ENCODE measurements around the gene TBX21.

- TF ChIP-seq CTCF (conservative IDR thresholded peaks at IDR 0.05 in 1 of 2, IDR thresholded peaks at IDR 0.05 in 1 of 2; ENCODE audit: extremely low read depth in 1 of 2, insufficient read depth in 1 of 2, low read depth in 1 of 2, low read length in 2 of 2) = no peak
- TF ChIP-seq EZH2 (IDR thresholded peaks at IDR 0.05; ENCODE audit: borderline replicate concordance, low read length) = no peak
Observed at GRCh38 chr17:47711366-47712099, 21.5 kb upstream of the TBX21 start.
